Measurements from ENCODE around the gene TMEM50B. TPM values are rescaled to one million over a fixed set of nuclear protein-coding genes. Genes with fewer than 3 reads are reported as not detected.

Gene TMEM50B
- total RNA-seq: 46.3 and 49.7 TPM in 2 replicates

DNA sequence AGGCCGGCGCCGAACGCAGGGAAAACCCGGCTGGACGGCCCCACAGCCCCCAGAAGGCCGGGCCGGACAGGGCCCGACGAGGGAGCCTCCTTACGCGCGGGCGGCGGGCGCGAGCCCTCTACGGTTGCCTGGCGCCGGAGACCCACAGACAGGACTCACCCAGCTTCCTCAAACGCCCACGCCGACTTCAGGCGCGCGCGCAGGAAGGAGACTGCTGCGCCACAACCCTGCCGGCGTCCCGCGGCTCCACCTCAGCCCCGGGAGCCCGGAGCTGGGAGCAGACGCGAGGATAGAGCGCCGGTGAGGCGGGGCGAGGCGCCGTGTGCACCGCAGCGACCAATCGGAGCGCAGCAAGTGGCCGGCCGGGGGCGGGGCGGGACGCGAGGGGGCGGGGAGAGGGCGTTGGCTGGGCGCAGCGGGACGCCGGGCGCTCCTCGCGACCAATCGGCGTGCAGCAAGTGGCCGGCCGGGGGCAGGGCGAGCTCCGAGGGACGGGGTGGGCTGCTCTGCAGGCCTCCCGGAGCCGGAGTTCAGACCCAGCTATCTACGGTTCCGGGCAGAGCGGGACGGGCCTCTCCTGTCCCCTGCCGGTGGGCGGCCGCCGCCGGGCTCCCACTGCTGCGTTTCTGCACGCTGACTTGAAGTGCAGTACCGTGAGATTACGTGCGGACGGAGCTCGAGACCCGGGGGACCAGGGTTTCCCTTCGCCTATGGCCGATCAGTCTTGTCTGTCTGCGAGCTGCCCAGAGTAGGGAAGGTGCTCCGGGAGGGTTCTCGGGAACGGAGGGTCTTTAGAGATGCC lies at the start of gene TMEM50B:
TMEM50B (minus strand) TSS at position 296 of the 802 bp plus-strand sequence. CDS start 11,089 bp downstream, outside the sequence.

GRCh38 chr21:33491373-33492102 lies 11.8 kb upstream of the TMEM50B start, which contains the start of gene DNAJC28:
Gene DNAJC28 (minus strand): TSS chr21:33491716. CDS start chr21:33489393, 2,323 bp downstream.

DNA sequence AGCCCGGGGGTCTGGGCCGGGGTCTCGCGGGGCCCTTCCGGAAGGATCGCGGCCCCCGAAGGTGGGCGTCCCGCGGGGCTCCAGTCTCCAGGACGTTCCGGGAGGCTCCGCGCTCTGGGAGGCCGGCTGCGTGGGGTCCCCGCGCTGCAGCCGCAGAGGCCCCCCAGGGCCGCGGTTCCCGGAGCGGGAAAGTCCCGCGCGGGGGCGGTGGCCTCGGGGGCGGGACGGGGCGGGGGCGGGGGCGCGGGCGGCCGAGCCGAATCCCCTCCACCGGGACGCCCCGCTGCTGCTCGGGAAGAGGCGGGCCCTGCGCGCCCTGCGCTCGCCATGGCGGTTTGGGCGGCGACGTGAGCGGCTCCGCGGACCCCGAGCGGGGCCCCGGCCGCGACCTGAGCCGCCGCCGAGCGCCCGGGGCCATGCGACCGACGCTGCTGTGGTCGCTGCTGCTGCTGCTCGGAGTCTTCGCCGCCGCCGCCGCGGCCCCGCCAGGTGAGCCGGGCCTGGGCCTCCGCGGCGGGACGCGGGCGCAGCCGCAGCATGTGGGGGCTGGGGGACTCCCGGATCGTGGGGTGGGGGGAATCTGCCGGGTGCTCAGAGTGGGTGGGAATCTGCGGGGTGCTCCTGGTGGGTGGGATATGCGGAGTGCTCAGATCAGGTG lies 76.5 kb downstream of the TMEM50B start, which contains the start of gene IFNGR2:
IFNGR2 (plus strand) TSS at position 286 of the 658 bp plus-strand sequence; CDS start at position 417, 131 bp downstream.

Other genes with a start within 250 kb of the TMEM50B start
- 60.2 and 71.6 TPM in 2 replicates for gene IL10RB, start 213.6 kb downstream of the TMEM50B start, total RNA-seq
- 23.6 and 31.0 TPM in 2 replicates for gene IFNAR1, start 155.0 kb downstream of the TMEM50B start, total RNA-seq
- gene IFNGR2, start 76.6 kb downstream of the TMEM50B start, total RNA-seq: 50.9 and 52.1 TPM in 2 replicates
- gene DNAJC28, start 11.7 kb upstream of the TMEM50B start, total RNA-seq: 1.1 and 1.5 TPM in 2 replicates
- 66.9 and 75.9 TPM in 2 replicates for gene GART, start 62.1 kb upstream of the TMEM50B start, total RNA-seq
- gene SON, start 63.1 kb upstream of the TMEM50B start, total RNA-seq: 133 and 183 TPM in 2 replicates
- gene DONSON, start 108.7 kb upstream of the TMEM50B start, total RNA-seq: 8.6 and 12.2 TPM in 2 replicates
- 16.4 and 19.1 TPM in 2 replicates for gene CRYZL1, start 161.8 kb upstream of the TMEM50B start, total RNA-seq
- 61.8 and 65.1 TPM in 2 replicates for gene ITSN1, start 162.5 kb upstream of the TMEM50B start, total RNA-seq

Measured in hair follicle dermal papilla cell (primary cell).